Neural cell (in vitro differentiated cells): Measurements from ENCODE around the gene TENT4A.

Experiments
- CTCF ChIP-seq: fragments of 450-650 bp; IDR thresholded peaks from 2 replicates; pipeline ENCODE4 v1.5.1; 2014; ENCODE audit warnings: antibody characterized with exemption, mild to moderate bottlenecking, moderate library complexity; ENCODE audit not compliant: poor library complexity, severe bottlenecking
- EP300 ChIP-seq: fragments of 450-650 bp; conservative IDR thresholded peaks from 2 replicates; pipeline ENCODE4 v1.6.1; 2014; ENCODE audit warnings: antibody characterized with exemption, mild to moderate bottlenecking, moderate library complexity; ENCODE audit not compliant: poor library complexity, severe bottlenecking
- EZH2 ChIP-seq: fragments of 200-600, 300-800 bp; shearing (Covaris generic), sonication (generic); IDR thresholded peaks from 2 replicates; pipeline ENCODE4 v1.6.1; 2014; ENCODE audit warnings: antibody characterized with exemption, low read length, borderline replicate concordance, mild to moderate bottlenecking; ENCODE audit not compliant: insufficient read depth, poor library complexity, severe bottlenecking
- MXI1 ChIP-seq: fragments of 450-650 bp; conservative IDR thresholded peaks from 2 replicates; pipeline ENCODE4 v1.6.1; 2014; ENCODE audit warnings: antibody characterized with exemption, mild to moderate bottlenecking; ENCODE audit not compliant: poor library complexity, severe bottlenecking
- POLR2AphosphoS5 ChIP-seq: IDR thresholded peaks from 2 replicates; pipeline ENCODE4 v1.6.1; 2012
- RAD21 ChIP-seq: fragments of 450-650 bp; conservative IDR thresholded peaks from 2 replicates; pipeline ENCODE4 v1.6.1; 2014; ENCODE audit warnings: antibody characterized with exemption, mild to moderate bottlenecking, moderate library complexity
- REST ChIP-seq: IDR thresholded peaks from 2 replicates; pipeline ENCODE4 v1.6.1; 2012; ENCODE audit warnings: borderline replicate concordance

- TF ChIP-seq EZH2, result no peak
- TF ChIP-seq CTCF, result no peak
- no peak for TF ChIP-seq MXI1
- TF ChIP-seq POLR2AphosphoS5, result no peak
- no peak for TF ChIP-seq RAD21
- no peak for TF ChIP-seq EP300
- TF ChIP-seq REST, result no peak
These were observed 9.4 kb upstream of the TENT4A start for GRCh38 chr5:6703806-6704205.
